ENCODE data around the gene UMAD1.

GRCh38 chr7:7881581-7881980, 241.0 kb downstream of the UMAD1 start:
- TF ChIP-seq EZH2 (IDR thresholded peaks at IDR 0.05; ENCODE audit: borderline replicate concordance, low read depth, low read length, severe bottlenecking) (no peak), CTCF (IDR thresholded peaks at IDR 0.05; ENCODE audit: borderline replicate concordance, extremely low read depth, low read length, poor library complexity, severe bottlenecking) (no peak)

Measured in DND-41 (cell line).